Measurements from ENCODE around the gene BHLHA9.

BHLHA9 gene

GRCh38 chr17:1256699-1257098 lies 13.5 kb upstream of the BHLHA9 start:
- no peak for DNase-seq (ENCODE audit: low read depth)

- DNase-seq (ENCODE audit: low read depth): no peak
Measured at GRCh38 chr17:1260086-1260769, 10.0 kb upstream of the BHLHA9 start.

GRCh38 chr17:1260770-1261161 lies 9.5 kb upstream of the BHLHA9 start:
- no peak for DNase-seq (ENCODE audit: low read depth)

GRCh38 chr17:1264196-1264595 lies 6.0 kb upstream of the BHLHA9 start:
- no peak for DNase-seq (ENCODE audit: low read depth)

- DNase-seq (ENCODE audit: low read depth): peak; percentile 15
Measured at GRCh38 chr17:1267471-1267943, 2.7 kb upstream of the BHLHA9 start.

- no peak for DNase-seq (ENCODE audit: low read depth)
Measured at GRCh38 chr17:1271030-1271423, 783 bp downstream of the BHLHA9 start.

GRCh38 chr17:1271441-1271840 lies 1.2 kb downstream of the BHLHA9 start:
- DNase-seq (ENCODE audit: low read depth): no peak

GRCh38 chr17:1272701-1273100 lies 2.5 kb downstream of the BHLHA9 start:
- DNase-seq (ENCODE audit: low read depth): no peak

- no peak for DNase-seq (ENCODE audit: low read depth)
Measured at GRCh38 chr17:1273492-1274244, 3.4 kb downstream of the BHLHA9 start.

GRCh38 chr17:1274245-1274608 lies 4.0 kb downstream of the BHLHA9 start:
- DNase-seq (ENCODE audit: low read depth): no peak

GRCh38 chr17:1275205-1275961 lies 5.1 kb downstream of the BHLHA9 start:
- DNase-seq (ENCODE audit: low read depth): no peak

GRCh38 chr17:1275962-1276736 lies 5.9 kb downstream of the BHLHA9 start:
- DNase-seq (ENCODE audit: low read depth): no peak

GRCh38 chr17:1280652-1281051 lies 10.4 kb downstream of the BHLHA9 start:
- DNase-seq (ENCODE audit: low read depth): no peak

GRCh38 chr17:1286379-1287106 lies 16.3 kb downstream of the BHLHA9 start:
- no peak for DNase-seq (ENCODE audit: low read depth)

- no peak for DNase-seq (ENCODE audit: low read depth)
Measured at GRCh38 chr17:1289695-1290094, 19.5 kb downstream of the BHLHA9 start.

GRCh38 chr17:1290676-1291075 lies 20.4 kb downstream of the BHLHA9 start:
- no peak for DNase-seq (ENCODE audit: low read depth)

- no peak for DNase-seq (ENCODE audit: low read depth)
Measured at GRCh38 chr17:1294157-1294717, 24.0 kb downstream of the BHLHA9 start.

GRCh38 chr17:1298606-1299005 lies 28.4 kb downstream of the BHLHA9 start:
- no peak for DNase-seq (ENCODE audit: low read depth)

GRCh38 chr17:1299552-1300370 lies 29.5 kb downstream of the BHLHA9 start:
- DNase-seq (ENCODE audit: low read depth): no peak

- DNase-seq (ENCODE audit: low read depth): no peak
Measured at GRCh38 chr17:1300371-1300905, 30.2 kb downstream of the BHLHA9 start.
